Measurements from ENCODE around the gene TMC5. TPM values are rescaled to one million over a fixed set of nuclear protein-coding genes. Genes with fewer than 3 reads are reported as not detected.

The TMC5 gene
- total RNA-seq, 1 donor from 2014 or later = 0.33 TPM

- H3K4me3 ChIP-seq (ENCODE audit: low read depth, low read length) = no peak overlapping the region
- no peak for TF ChIP-seq CTCF (IDR thresholded peaks at IDR 0.05; ENCODE audit: insufficient read depth, low read length, poor library complexity, severe bottlenecking)
- H3K36me3 ChIP-seq (ENCODE audit: control insufficient read depth, insufficient read depth, low read length) = no peaks in the 10 kb centered on the region
- DNase-seq (ENCODE audit: low read depth) = no peak
- H3K27me3 ChIP-seq (ENCODE audit: control insufficient read depth, insufficient read depth, low read length) = no peaks in the 10 kb centered on the region
These were observed 21.8 kb downstream of the TMC5 start for GRCh38 chr16:19439483-19439882.

GRCh38 chr16:19443659-19444058 is 26.0 kb downstream of the TMC5 start:
- DNase-seq (ENCODE audit: low read depth) = no peak
- no peak for TF ChIP-seq CTCF (IDR thresholded peaks at IDR 0.05; ENCODE audit: insufficient read depth, low read length, poor library complexity, severe bottlenecking)
- no peaks in the 10 kb centered on the region for H3K36me3 ChIP-seq (ENCODE audit: control insufficient read depth, insufficient read depth, low read length)
- H3K4me3 ChIP-seq (ENCODE audit: low read depth, low read length) = no peak overlapping the region
- no peaks in the 10 kb centered on the region for H3K27me3 ChIP-seq (ENCODE audit: control insufficient read depth, insufficient read depth, low read length)

GRCh38 chr16:19446300-19446846 is 28.7 kb downstream of the TMC5 start:
- Histone ChIP-seq H3K27me3 (ENCODE audit: control insufficient read depth, insufficient read depth, low read length) (no peaks in the 10 kb centered on the region), H3K4me3 (ENCODE audit: low read depth, low read length) (no peak overlapping the region), H3K36me3 (ENCODE audit: control insufficient read depth, insufficient read depth, low read length) (no peaks in the 10 kb centered on the region)
- TF ChIP-seq CTCF (IDR thresholded peaks at IDR 0.05; ENCODE audit: insufficient read depth, low read length, poor library complexity, severe bottlenecking) = no peak
- DNase-seq (ENCODE audit: low read depth) = no peak

GRCh38 chr16:19446886-19447285 is 29.2 kb downstream of the TMC5 start:
- no peak for TF ChIP-seq CTCF (IDR thresholded peaks at IDR 0.05; ENCODE audit: insufficient read depth, low read length, poor library complexity, severe bottlenecking)

GRCh38 chr16:19450186-19450585 is 32.5 kb downstream of the TMC5 start:
- Histone ChIP-seq H3K4me3 (ENCODE audit: low read depth, low read length) (no peak overlapping the region), H3K27me3 (ENCODE audit: control insufficient read depth, insufficient read depth, low read length) (no peaks in the 10 kb centered on the region), H3K36me3 (ENCODE audit: control insufficient read depth, insufficient read depth, low read length) (no peaks in the 10 kb centered on the region)
- no peak for DNase-seq (ENCODE audit: low read depth)
- TF ChIP-seq CTCF (IDR thresholded peaks at IDR 0.05; ENCODE audit: insufficient read depth, low read length, poor library complexity, severe bottlenecking) = no peak

More at GRCh38 chr16:19446886-19447285, 29.2 kb downstream of the TMC5 start:
- no peaks in the 10 kb centered on the region for H3K36me3 ChIP-seq (ENCODE audit: control insufficient read depth, insufficient read depth, low read length)
- no peaks in the 10 kb centered on the region for H3K27me3 ChIP-seq (ENCODE audit: control insufficient read depth, insufficient read depth, low read length)
- DNase-seq (ENCODE audit: low read depth) = no peak
- H3K4me3 ChIP-seq (ENCODE audit: low read depth, low read length) = no peak overlapping the region

- no peak for TF ChIP-seq CTCF (IDR thresholded peaks at IDR 0.05; ENCODE audit: insufficient read depth, low read length, poor library complexity, severe bottlenecking)
- Histone ChIP-seq H3K36me3 (ENCODE audit: control insufficient read depth, insufficient read depth, low read length) (no peaks in the 10 kb centered on the region), H3K4me3 (ENCODE audit: low read depth, low read length) (no peak overlapping the region), H3K27me3 (ENCODE audit: control insufficient read depth, insufficient read depth, low read length) (no peaks in the 10 kb centered on the region)
- no peak for DNase-seq (ENCODE audit: low read depth)
These were observed 41.2 kb downstream of the TMC5 start for GRCh38 chr16:19458722-19459379.

Data from kidney epithelial cell (primary cell).